NB4 (cell line): ENCODE data around the gene PRSS16.

Experiments
- MYC ChIP-seq: IDR thresholded peaks from 2 replicates; pipeline ENCODE4 v1.6.1; 2011; ENCODE audit warnings: low read depth, low read length
- POLR2A ChIP-seq: IDR thresholded peaks from 2 replicates; pipeline ENCODE4 v1.6.1; 2011; ENCODE audit warnings: mild to moderate bottlenecking; ENCODE audit not compliant: insufficient read length; ENCODE audit errors: extremely low read depth
- TF ChIP-seq, protein P1 (sequence below): IDR thresholded peaks from one replicate; pipeline ENCODE4 v1.5.1; 2012; ENCODE audit warnings: low read depth, low read length

DNA sequence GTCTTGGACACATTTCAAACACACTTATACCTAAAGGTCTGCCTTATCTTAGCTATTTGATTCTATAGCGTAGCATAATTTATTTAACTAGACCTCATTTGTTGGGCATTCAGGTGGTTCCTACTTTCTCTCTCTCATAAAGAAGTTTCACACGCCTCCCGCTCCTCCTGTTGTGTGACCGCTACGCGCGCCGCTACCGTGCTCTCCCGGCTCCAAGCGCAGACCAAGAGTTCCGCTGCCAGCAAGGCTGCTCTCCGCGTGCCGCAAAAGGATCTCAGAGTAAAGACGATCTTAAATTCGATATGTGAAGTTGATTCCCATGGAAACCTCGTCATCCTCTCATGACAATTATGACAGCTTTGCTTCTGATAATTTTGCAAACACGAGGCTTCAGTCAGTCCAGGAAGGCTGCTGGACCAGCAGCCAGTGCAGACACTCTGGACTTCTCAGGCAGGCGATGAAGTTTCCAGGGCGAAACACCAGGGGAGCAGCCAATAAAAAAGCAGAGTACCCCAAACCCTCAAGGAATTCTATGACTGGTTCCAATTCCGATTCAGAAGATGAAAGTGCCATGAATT lies 20.4 kb downstream of the PRSS16 start:
- TF ChIP-seq, protein P1, sequence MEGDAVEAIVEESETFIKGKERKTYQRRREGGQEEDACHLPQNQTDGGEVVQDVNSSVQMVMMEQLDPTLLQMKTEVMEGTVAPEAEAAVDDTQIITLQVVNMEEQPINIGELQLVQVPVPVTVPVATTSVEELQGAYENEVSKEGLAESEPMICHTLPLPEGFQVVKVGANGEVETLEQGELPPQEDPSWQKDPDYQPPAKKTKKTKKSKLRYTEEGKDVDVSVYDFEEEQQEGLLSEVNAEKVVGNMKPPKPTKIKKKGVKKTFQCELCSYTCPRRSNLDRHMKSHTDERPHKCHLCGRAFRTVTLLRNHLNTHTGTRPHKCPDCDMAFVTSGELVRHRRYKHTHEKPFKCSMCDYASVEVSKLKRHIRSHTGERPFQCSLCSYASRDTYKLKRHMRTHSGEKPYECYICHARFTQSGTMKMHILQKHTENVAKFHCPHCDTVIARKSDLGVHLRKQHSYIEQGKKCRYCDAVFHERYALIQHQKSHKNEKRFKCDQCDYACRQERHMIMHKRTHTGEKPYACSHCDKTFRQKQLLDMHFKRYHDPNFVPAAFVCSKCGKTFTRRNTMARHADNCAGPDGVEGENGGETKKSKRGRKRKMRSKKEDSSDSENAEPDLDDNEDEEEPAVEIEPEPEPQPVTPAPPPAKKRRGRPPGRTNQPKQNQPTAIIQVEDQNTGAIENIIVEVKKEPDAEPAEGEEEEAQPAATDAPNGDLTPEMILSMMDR: no peak
- TF ChIP-seq POLR2A: no peak
- TF ChIP-seq MYC: no peak
